ENCODE measurements around the gene BMPR1B.

The BMPR1B gene

GRCh38 chr4:94954251-94954650 lies 196.5 kb downstream of the BMPR1B start:
- ATAC-seq (ENCODE audit: insufficient read depth, low read depth) (no peak), DNase-seq (no peak)
- H3K4me2 ChIP-seq (ENCODE audit: insufficient read depth, low read length) = no peak overlapping the region
- no peaks in the 10 kb centered on the region for H4K20me1 ChIP-seq (ENCODE audit: insufficient read depth, low read length)
- no peak overlapping the region for H3K9ac ChIP-seq (ENCODE audit: low read depth, low read length)
- no peaks in the 10 kb centered on the region for H3K4me1 ChIP-seq (ENCODE audit: insufficient read depth, low read length)
- no peaks in the 10 kb centered on the region for H3K36me3 ChIP-seq (ENCODE audit: insufficient read depth, low read length)
- no peak for TF ChIP-seq EZH2 (IDR thresholded peaks at IDR 0.05; ENCODE audit: borderline replicate concordance, low read depth, low read length, severe bottlenecking)
- no peak for TF ChIP-seq CTCF (IDR thresholded peaks at IDR 0.05; ENCODE audit: borderline replicate concordance, extremely low read depth, low read length, poor library complexity, severe bottlenecking)
- H3K27ac ChIP-seq (ENCODE audit: low read length) = no peak overlapping the region
- no peaks in the 10 kb centered on the region for H3K79me2 ChIP-seq (ENCODE audit: insufficient read depth, low read length)
- H3K9me3 ChIP-seq (ENCODE audit: insufficient read depth, low read length, severe bottlenecking) = no peaks in the 10 kb centered on the region
- H2AFZ ChIP-seq (ENCODE audit: low read depth, low read length) = no peak overlapping the region
- no peak overlapping the region for H3K4me3 ChIP-seq (ENCODE audit: low read depth in 1 of 2, low read length in 2 of 2)
- no peaks in the 10 kb centered on the region for H3K27me3 ChIP-seq (ENCODE audit: insufficient read depth, low read length, poor library complexity)

GRCh38 chr4:94957030-94957429 lies 199.3 kb downstream of the BMPR1B start:
- H3K4me3 ChIP-seq (ENCODE audit: low read depth in 1 of 2, low read length in 2 of 2) = no peak overlapping the region
- no peaks in the 10 kb centered on the region for H3K9me3 ChIP-seq (ENCODE audit: insufficient read depth, low read length, severe bottlenecking)
- no peaks in the 10 kb centered on the region for H3K27me3 ChIP-seq (ENCODE audit: insufficient read depth, low read length, poor library complexity)
- no peaks in the 10 kb centered on the region for H4K20me1 ChIP-seq (ENCODE audit: insufficient read depth, low read length)
- no peak overlapping the region for H3K27ac ChIP-seq (ENCODE audit: low read length)
- TF ChIP-seq CTCF (IDR thresholded peaks at IDR 0.05; ENCODE audit: borderline replicate concordance, extremely low read depth, low read length, poor library complexity, severe bottlenecking) (no peak), EZH2 (IDR thresholded peaks at IDR 0.05; ENCODE audit: borderline replicate concordance, low read depth, low read length, severe bottlenecking) (no peak)
- H2AFZ ChIP-seq (ENCODE audit: low read depth, low read length) = no peak overlapping the region
- no peak overlapping the region for H3K9ac ChIP-seq (ENCODE audit: low read depth, low read length)
- H3K36me3 ChIP-seq (ENCODE audit: insufficient read depth, low read length) = no peaks in the 10 kb centered on the region
- H3K79me2 ChIP-seq (ENCODE audit: insufficient read depth, low read length) = no peaks in the 10 kb centered on the region
- ATAC-seq (ENCODE audit: insufficient read depth, low read depth) (no peak), DNase-seq (no peak)
- no peaks in the 10 kb centered on the region for H3K4me1 ChIP-seq (ENCODE audit: insufficient read depth, low read length)
- no peak overlapping the region for H3K4me2 ChIP-seq (ENCODE audit: insufficient read depth, low read length)

GRCh38 chr4:94959307-94959706 lies 201.6 kb downstream of the BMPR1B start:
- no peaks in the 10 kb centered on the region for H3K79me2 ChIP-seq (ENCODE audit: insufficient read depth, low read length)
- peaks cover 3% of the 10 kb centered on the region for H3K9me3 ChIP-seq (ENCODE audit: insufficient read depth, low read length, severe bottlenecking)
- no peaks in the 10 kb centered on the region for H3K27me3 ChIP-seq (ENCODE audit: insufficient read depth, low read length, poor library complexity)
- no peaks in the 10 kb centered on the region for H4K20me1 ChIP-seq (ENCODE audit: insufficient read depth, low read length)
- H3K36me3 ChIP-seq (ENCODE audit: insufficient read depth, low read length) = no peaks in the 10 kb centered on the region
- ATAC-seq (ENCODE audit: insufficient read depth, low read depth) (no peak), DNase-seq (no peak)
- H3K27ac ChIP-seq (ENCODE audit: low read length) = no peak overlapping the region
- no peak overlapping the region for H3K4me2 ChIP-seq (ENCODE audit: insufficient read depth, low read length)
- no peaks in the 10 kb centered on the region for H3K4me1 ChIP-seq (ENCODE audit: insufficient read depth, low read length)
- no peak overlapping the region for H2AFZ ChIP-seq (ENCODE audit: low read depth, low read length)
- TF ChIP-seq EZH2 (IDR thresholded peaks at IDR 0.05; ENCODE audit: borderline replicate concordance, low read depth, low read length, severe bottlenecking) = no peak
- no peak for TF ChIP-seq CTCF (IDR thresholded peaks at IDR 0.05; ENCODE audit: borderline replicate concordance, extremely low read depth, low read length, poor library complexity, severe bottlenecking)
- H3K9ac ChIP-seq (ENCODE audit: low read depth, low read length) = no peak overlapping the region
- H3K4me3 ChIP-seq (ENCODE audit: low read depth in 1 of 2, low read length in 2 of 2) = no peak overlapping the region

GRCh38 chr4:94960708-94961107 lies 203.0 kb downstream of the BMPR1B start:
- H3K4me2 ChIP-seq (ENCODE audit: insufficient read depth, low read length) = no peak overlapping the region
- H3K79me2 ChIP-seq (ENCODE audit: insufficient read depth, low read length) = no peaks in the 10 kb centered on the region
- no peaks in the 10 kb centered on the region for H3K4me1 ChIP-seq (ENCODE audit: insufficient read depth, low read length)
- H3K36me3 ChIP-seq (ENCODE audit: insufficient read depth, low read length) = no peaks in the 10 kb centered on the region
- no peaks in the 10 kb centered on the region for H4K20me1 ChIP-seq (ENCODE audit: insufficient read depth, low read length)
- peaks cover 3% of the 10 kb centered on the region for H3K9me3 ChIP-seq (ENCODE audit: insufficient read depth, low read length, severe bottlenecking)
- ATAC-seq (ENCODE audit: insufficient read depth, low read depth) = no peak
- TF ChIP-seq CTCF (IDR thresholded peaks at IDR 0.05; ENCODE audit: borderline replicate concordance, extremely low read depth, low read length, poor library complexity, severe bottlenecking) = no peak
- TF ChIP-seq EZH2 (IDR thresholded peaks at IDR 0.05; ENCODE audit: borderline replicate concordance, low read depth, low read length, severe bottlenecking) = no peak
- no peak overlapping the region for H2AFZ ChIP-seq (ENCODE audit: low read depth, low read length)
- no peak overlapping the region for H3K4me3 ChIP-seq (ENCODE audit: low read depth in 1 of 2, low read length in 2 of 2)
- H3K27ac ChIP-seq (ENCODE audit: low read length) = no peak overlapping the region
- no peaks in the 10 kb centered on the region for H3K27me3 ChIP-seq (ENCODE audit: insufficient read depth, low read length, poor library complexity)
- DNase-seq = no peak
- H3K9ac ChIP-seq (ENCODE audit: low read depth, low read length) = no peak overlapping the region

Data from DND-41 (cell line).